ENCODE results near the gene BRD3.

Gene BRD3

DNA sequence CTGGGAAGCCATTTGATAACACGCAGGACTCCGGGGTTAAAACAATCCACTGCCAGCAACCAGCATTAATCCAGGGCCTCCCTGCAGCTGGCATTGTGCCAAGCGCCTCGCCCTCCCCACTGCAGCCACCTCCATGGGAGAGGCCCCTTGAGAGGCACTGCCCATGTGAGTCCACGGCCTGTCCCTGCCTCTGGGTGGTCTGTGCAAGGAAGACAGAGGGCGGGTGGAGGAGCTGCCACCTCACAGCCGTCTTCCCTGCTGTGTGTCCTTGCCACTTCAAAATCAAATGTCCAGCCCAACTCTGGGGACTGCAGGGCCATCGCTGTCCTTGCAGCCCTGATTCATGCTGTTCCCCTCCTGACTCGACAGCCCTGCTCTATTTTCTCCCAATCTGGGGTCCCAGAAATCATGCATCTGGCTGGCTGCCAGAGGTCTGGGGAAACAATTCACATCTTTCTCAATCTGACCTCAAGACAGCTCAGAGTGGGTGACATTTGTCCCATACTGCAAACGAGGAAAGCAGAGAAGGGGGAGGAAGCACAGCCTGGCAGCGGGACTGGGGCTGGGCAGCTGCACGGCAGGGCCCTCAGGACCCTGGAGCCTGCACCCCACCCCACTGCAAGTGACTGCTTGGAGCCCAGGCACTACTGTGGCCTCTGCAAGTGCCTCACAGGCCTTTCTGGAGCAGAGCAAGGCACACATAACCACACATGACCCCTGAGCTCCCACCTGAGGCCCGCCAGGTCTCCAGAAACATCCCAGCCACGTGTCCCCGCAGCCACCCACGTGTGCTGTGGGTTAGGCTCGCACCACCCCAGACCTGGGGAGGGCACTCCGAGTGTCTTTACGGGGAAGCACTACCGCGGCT, 26.8 kb downstream of the BRD3 start:
- TF ChIP-seq TAF1 (IDR thresholded peaks at IDR 0.05; ENCODE audit: borderline replicate concordance, insufficient read depth, low read length) (no peak), FOXP2 (optimal IDR thresholded peaks at IDR 0.05; ENCODE audit: borderline replicate concordance, extremely low read depth, extremely low read length, insufficient read depth) (no peak)

DNA sequence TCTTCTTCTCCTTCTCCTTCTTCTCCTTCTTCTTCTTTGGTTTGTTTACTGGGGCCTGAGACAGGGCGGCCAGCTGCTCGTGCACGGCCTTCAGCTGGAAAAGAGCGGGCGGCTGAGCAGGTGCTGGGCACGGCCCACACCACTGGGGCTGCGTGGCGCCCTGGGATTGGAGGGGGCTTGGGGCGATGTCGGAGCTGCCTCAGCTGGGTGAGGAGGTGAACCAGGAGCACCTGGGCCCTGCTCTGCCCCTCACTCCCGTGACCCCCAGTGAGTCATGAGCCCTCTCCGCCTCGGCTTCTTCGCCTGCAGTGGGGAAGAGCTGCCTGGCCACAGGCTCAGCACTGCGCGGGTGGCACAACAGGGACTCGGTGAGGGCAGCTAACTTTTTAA, 27.7 kb downstream of the BRD3 start:
- TF ChIP-seq, protein P1, sequence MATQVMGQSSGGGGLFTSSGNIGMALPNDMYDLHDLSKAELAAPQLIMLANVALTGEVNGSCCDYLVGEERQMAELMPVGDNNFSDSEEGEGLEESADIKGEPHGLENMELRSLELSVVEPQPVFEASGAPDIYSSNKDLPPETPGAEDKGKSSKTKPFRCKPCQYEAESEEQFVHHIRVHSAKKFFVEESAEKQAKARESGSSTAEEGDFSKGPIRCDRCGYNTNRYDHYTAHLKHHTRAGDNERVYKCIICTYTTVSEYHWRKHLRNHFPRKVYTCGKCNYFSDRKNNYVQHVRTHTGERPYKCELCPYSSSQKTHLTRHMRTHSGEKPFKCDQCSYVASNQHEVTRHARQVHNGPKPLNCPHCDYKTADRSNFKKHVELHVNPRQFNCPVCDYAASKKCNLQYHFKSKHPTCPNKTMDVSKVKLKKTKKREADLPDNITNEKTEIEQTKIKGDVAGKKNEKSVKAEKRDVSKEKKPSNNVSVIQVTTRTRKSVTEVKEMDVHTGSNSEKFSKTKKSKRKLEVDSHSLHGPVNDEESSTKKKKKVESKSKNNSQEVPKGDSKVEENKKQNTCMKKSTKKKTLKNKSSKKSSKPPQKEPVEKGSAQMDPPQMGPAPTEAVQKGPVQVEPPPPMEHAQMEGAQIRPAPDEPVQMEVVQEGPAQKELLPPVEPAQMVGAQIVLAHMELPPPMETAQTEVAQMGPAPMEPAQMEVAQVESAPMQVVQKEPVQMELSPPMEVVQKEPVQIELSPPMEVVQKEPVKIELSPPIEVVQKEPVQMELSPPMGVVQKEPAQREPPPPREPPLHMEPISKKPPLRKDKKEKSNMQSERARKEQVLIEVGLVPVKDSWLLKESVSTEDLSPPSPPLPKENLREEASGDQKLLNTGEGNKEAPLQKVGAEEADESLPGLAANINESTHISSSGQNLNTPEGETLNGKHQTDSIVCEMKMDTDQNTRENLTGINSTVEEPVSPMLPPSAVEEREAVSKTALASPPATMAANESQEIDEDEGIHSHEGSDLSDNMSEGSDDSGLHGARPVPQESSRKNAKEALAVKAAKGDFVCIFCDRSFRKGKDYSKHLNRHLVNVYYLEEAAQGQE (IDR thresholded peaks at IDR 0.05; ENCODE audit: insufficient read depth in 1 of 2, low read depth in 2 of 2, low read length in 2 of 2) = no peak
- TF ChIP-seq POLR2AphosphoS5 (IDR thresholded peaks at IDR 0.05; ENCODE audit: low read depth, low read length) = no peak
- TF ChIP-seq SIN3A (IDR thresholded peaks at IDR 0.05; ENCODE audit: borderline replicate concordance, insufficient read depth, low read length) = no peak
- TF ChIP-seq FOXP2 (optimal IDR thresholded peaks at IDR 0.05; ENCODE audit: borderline replicate concordance, extremely low read depth, extremely low read length, insufficient read depth) = no peak
- TF ChIP-seq TAF1 (IDR thresholded peaks at IDR 0.05; ENCODE audit: borderline replicate concordance, insufficient read depth, low read length) = no peak

DNA sequence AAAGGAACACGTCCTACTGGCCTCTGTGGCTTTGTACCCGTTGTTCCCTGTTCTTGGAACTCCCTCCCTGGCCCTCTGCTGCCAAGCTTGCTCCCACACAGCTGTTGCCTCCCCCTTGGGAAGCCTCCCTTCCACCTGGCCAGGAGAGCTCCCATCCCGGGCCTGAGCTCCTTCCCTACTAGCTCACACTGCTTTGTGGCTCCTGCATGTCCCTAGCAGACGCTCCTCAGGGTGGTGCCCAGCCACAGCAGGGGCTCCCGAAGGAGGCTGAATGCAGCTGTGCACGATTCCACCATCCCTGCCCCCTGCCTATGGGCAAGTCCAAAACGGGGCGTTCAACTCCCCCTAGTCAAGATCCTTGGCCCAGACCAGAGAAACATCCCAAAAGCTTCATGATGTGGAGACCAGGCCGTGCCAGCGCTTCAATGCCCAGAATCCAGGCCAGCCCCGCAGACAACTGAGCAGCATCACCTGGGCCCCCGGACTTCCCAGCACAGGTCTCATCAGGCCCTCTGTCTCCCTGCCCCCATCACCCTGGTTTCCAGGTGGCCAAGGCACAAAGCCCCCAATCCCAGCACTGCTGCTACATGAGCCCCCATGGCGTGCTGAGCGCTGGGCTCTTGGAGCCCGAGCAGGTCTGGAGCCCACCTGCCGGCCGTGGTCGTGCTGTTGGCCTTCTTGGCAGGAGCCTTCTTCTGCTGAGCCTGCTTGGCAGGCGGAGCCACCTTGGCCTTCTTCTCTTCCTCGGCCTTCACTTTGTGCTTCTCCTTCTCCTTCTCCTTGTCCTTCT, 28.2 kb downstream of the BRD3 start:
- no peak for TF ChIP-seq SIN3A (IDR thresholded peaks at IDR 0.05; ENCODE audit: borderline replicate concordance, insufficient read depth, low read length)

DNA sequence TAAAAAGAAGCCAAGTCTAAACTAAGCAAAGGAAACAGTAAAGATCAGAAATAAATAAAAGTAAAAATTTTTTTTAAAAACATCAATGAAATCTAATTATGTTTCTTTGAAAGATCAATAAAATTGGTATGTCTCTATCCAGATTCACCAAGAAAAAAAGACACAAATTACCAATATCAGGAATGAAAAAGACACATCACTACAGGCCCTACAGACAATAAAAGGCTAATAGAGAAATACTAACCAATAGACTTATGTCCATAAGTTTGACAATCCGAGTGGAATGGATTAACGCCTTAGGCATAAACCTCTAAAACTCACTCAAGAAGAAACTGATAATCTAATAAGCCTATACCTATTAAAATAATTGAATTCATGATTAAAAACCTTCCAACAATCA, 30.2 kb downstream of the BRD3 start:
- TF ChIP-seq TAF1 (IDR thresholded peaks at IDR 0.05; ENCODE audit: borderline replicate concordance, insufficient read depth, low read length) (no peak), POLR2AphosphoS5 (IDR thresholded peaks at IDR 0.05; ENCODE audit: low read depth, low read length) (no peak), SIN3A (IDR thresholded peaks at IDR 0.05; ENCODE audit: borderline replicate concordance, insufficient read depth, low read length) (no peak), FOXP2 (optimal IDR thresholded peaks at IDR 0.05; ENCODE audit: borderline replicate concordance, extremely low read depth, extremely low read length, insufficient read depth) (no peak)
- TF ChIP-seq, protein P1 (IDR thresholded peaks at IDR 0.05; ENCODE audit: insufficient read depth in 1 of 2, low read depth in 2 of 2, low read length in 2 of 2) = no peak

DNA sequence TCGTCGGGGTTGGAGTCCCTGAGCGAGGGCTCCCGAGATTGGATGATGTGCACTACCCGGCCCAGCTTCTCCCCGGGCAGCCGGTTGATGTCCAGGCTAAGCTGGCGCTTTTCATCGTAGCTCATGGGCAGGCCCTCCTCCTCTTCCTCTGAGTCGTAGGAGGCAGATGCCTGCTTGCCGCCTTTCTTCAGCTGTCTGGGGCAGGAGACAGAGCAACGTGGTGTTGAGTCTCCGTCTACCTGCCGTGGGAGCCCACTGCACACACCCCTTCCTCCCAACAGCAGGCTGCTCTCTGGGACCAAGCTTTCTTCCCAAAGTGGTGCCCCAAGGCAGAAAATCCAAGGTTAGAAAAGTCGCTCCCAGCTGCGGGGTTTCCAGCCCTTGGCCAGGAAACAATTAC, 31.7 kb downstream of the BRD3 start:
- TF ChIP-seq SIN3A (IDR thresholded peaks at IDR 0.05; ENCODE audit: borderline replicate concordance, insufficient read depth, low read length) (no peak), POLR2AphosphoS5 (IDR thresholded peaks at IDR 0.05; ENCODE audit: low read depth, low read length) (no peak), FOXP2 (optimal IDR thresholded peaks at IDR 0.05; ENCODE audit: borderline replicate concordance, extremely low read depth, extremely low read length, insufficient read depth) (no peak), TAF1 (IDR thresholded peaks at IDR 0.05; ENCODE audit: borderline replicate concordance, insufficient read depth, low read length) (no peak)
- TF ChIP-seq, protein P1 (IDR thresholded peaks at IDR 0.05; ENCODE audit: insufficient read depth in 1 of 2, low read depth in 2 of 2, low read length in 2 of 2) = no peak

Measured in PFSK-1 (cell line).